ENCODE measurements around the gene FSTL4. TPM values are rescaled to one million over a fixed set of nuclear protein-coding genes. Genes with fewer than 3 reads are reported as not detected.

Gene FSTL4
- total and polyA plus RNA-seq, 8 donors, result 0.11 to 2.9 (median 0.22) TPM

DNA sequence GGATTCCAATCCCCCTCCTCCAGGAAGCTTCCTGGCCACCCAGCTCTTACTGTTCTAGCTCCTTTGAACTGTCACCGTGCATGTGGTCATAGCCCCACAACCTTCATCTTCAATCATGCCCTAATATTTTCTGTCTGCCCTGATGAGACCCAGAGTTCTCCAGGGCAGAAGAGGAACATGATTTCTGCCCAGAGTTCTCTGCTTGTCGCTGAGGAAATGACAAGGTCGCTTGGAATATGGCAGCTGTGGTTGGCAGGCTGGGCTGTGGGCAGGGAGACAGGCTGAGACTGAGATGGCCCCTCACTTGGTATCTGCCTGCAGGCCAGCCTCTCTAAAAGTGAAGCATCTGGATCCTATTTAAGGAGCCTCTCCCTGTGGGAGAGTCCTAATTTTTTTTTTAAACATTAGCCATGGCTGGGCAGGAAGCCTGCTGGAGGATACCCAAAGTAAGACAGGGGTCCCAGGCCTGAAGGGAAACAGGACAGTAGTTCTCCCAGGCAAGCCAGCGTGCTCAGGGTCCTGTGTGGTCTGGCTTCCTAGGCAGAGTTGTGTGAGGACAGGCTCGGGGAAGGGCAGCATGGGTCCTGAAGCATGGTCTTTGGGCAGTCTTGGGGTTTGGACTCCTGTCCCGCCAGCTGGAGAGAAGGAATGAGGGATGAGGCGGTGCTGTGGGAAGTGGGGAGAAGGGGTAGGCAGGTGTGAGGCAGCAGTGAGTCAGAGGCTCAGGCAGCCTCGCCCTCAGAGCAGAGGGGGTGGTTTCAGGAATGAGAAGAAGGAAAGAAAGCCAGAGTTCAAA, 242.1 kb downstream of the FSTL4 start:
- H3K4me3 ChIP-seq, result no peak overlapping the region
- DNase-seq (no peak), ATAC-seq (peak; percentile 67)
- H3K27me3 ChIP-seq, result no peaks in the 10 kb centered on the region
- H3K27ac ChIP-seq, result no peak overlapping the region
- H3K9me3 ChIP-seq, result no peaks in the 10 kb centered on the region
- TF ChIP-seq CTCF (IDR thresholded peaks at IDR 0.05), result no peak
- intact Hi-C loops (cut with DNase I), result no loop called here
- H3K36me3 ChIP-seq, result no peaks in the 10 kb centered on the region
- H3K4me1 ChIP-seq, result no peaks in the 10 kb centered on the region

DNA sequence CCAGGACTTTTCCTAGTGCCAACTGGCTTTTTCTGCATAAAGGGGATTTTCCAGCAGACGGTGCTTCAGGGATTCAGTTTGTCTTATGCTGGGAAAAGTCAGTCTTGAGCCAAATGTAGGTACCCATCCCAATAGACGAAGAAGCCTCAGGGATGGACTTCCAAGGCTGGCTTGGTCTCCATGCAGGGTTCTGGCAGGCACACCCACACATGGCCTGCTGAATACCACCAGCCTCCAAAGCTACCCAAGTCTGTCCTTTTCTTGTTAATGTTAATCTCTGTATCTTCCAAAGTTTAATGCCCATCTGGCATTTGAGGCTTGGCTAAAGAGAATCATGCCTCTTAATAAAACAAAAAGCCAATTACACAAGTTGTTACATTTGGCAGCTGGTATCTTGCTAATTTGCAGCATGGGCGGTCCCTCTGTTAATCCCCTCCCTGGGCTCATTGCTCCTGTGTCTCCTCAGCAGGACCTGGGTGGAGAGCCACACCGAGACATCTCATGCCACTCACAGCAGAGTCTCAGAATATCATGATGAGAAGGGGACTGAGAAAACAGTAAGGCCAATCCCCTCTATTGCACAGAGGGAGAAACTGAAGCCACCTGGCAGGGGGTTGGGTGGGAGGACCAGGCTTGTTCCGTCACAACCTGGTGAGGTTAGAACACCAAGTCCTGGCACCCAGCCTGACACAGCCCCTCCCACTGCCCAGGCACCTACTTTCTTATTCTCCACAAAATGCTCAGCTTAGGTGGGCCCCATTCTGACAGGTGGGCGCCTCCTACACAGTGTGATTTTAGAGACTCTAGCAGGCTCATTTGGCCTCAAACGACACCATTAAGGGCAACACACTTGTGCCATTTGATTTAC, 243.2 kb downstream of the FSTL4 start:
- no peak for ATAC-seq

GRCh38 chr5:133367984-133368383, 244.4 kb downstream of the FSTL4 start:
- no peak for ATAC-seq
- intact Hi-C loops (cut with DNase I), result no loop called here
- H3K4me1 ChIP-seq, result no peaks in the 10 kb centered on the region
- H3K36me3 ChIP-seq, result no peaks in the 10 kb centered on the region
- no peak overlapping the region for H3K27ac ChIP-seq
- no peak for DNase-seq
- no peaks in the 10 kb centered on the region for H3K9me3 ChIP-seq
- H3K4me3 ChIP-seq, result no peak overlapping the region
- H3K27me3 ChIP-seq, result no peaks in the 10 kb centered on the region
- no peak for TF ChIP-seq CTCF (IDR thresholded peaks at IDR 0.05)

More for the DNA sequence above, 243.2 kb downstream of the FSTL4 start:
- intact Hi-C loops (cut with DNase I), result no loop called here
- no peak for DNase-seq
- no peak for TF ChIP-seq CTCF (IDR thresholded peaks at IDR 0.05)
- Histone ChIP-seq H3K4me3 (no peak overlapping the region), H3K9me3 (no peaks in the 10 kb centered on the region), H3K36me3 (no peaks in the 10 kb centered on the region), H3K27me3 (no peaks in the 10 kb centered on the region), H3K4me1 (no peaks in the 10 kb centered on the region), H3K27ac (no peak overlapping the region)

- Histone ChIP-seq H3K4me1 (no peaks in the 10 kb centered on the region), H3K9me3 (no peaks in the 10 kb centered on the region), H3K4me3 (no peak overlapping the region), H3K27me3 (no peaks in the 10 kb centered on the region), H3K27ac (no peak overlapping the region), H3K36me3 (no peaks in the 10 kb centered on the region)
- ATAC-seq (no peak), DNase-seq (no peak)
- TF ChIP-seq CTCF (IDR thresholded peaks at IDR 0.05), result no peak
- intact Hi-C loops (cut with DNase I), result no loop called here
These were observed 245.1 kb downstream of the FSTL4 start for GRCh38 chr5:133367071-133367786.
